Panc1 (cell line): ENCODE results near the gene FOXF2. TPM values are rescaled to one million over a fixed set of nuclear protein-coding genes. Genes with fewer than 3 reads are reported as not detected.
"Not testable (repeated sequence)": the region's sequence is repeated elsewhere in the genome, so short reads cannot be mapped to it uniquely, and the experiment has no call there.

Experiments
- ATAC-seq: fragments of 200-7000 bp; cut with Tn5 transposase; 2 replicates; pipeline ENCODE4 v1.9.1; 2020; ENCODE audit warnings: mild to moderate bottlenecking, moderate library complexity
- BruUV-seq: library from RNA; stranded (reverse); fragments of 400-500 nt; replicated peaks from 2 replicates; lab custom pipeline; 2021; lab: Mats Ljungman, UMichigan
- CTCF ChIA-PET: fragments of 300-600 bp; sonication (Branson Sonifier 250); formaldehyde crosslinking; loops from one replicate; lab custom pipeline; 2022; ENCODE audit warnings: antibody characterized with exemption; lab: Charles Lee
- POLR2A ChIA-PET: fragments of 300-600 bp; sonication (Branson Sonifier 250); formaldehyde crosslinking; loops from one replicate; lab custom pipeline; 2022; ENCODE audit warnings: antibody characterized with exemption; lab: Charles Lee
- DNase-seq: peaks from one replicate; pipeline ENCODE4 v3.0.0-alpha.2; 2010; ENCODE audit warnings: low read depth, low spot score
- H3K27ac ChIP-seq: 2 replicates; pipeline ENCODE4 v1.5.1; 2011; ENCODE audit warnings: mild to moderate bottlenecking, low read length, inconsistent platforms
- H3K27me3 ChIP-seq: fragments of 200-500 bp; sonication (Bioruptor generic); 2 replicates; pipeline ENCODE4 v1.6.0; 2014; ENCODE audit warnings: low read length, inconsistent platforms; ENCODE audit not compliant: control insufficient read depth, insufficient read depth
- H3K36me3 ChIP-seq: fragments of 200-500 bp; sonication (Bioruptor generic); 2 replicates; pipeline ENCODE4 v1.5.1; 2014; ENCODE audit warnings: inconsistent platforms, mild to moderate bottlenecking, low read length, moderate library complexity; ENCODE audit not compliant: control insufficient read depth, insufficient read depth
- H3K4me1 ChIP-seq: 2 replicates; pipeline ENCODE4 v1.5.1; 2011; ENCODE audit warnings: inconsistent platforms, mild to moderate bottlenecking, low read length, moderate library complexity; ENCODE audit not compliant: control insufficient read depth, insufficient read depth
- H3K4me3 ChIP-seq, 2 experiments: 2 replicates each; pipeline ENCODE4 v1.5.1; 2011 to 2012; ENCODE audit warnings: low read depth in 2 of 2, low read length in 2 of 2, mild to moderate bottlenecking in 2 of 2, inconsistent platforms in 1 of 2, moderate library complexity in 1 of 2
- H3K9me3 ChIP-seq: fragments of 200-500 bp; sonication (Bioruptor generic); 2 replicates; pipeline ENCODE4 v1.5.1; 2014; ENCODE audit warnings: low read depth, mild to moderate bottlenecking, inconsistent platforms, low read length, moderate library complexity; ENCODE audit not compliant: control insufficient read depth, insufficient read depth
- POLR2AphosphoS5 ChIP-seq: IDR thresholded peaks from 2 replicates; pipeline ENCODE4 v1.6.1; 2012; ENCODE audit warnings: mild to moderate bottlenecking, low read depth, low read length, moderate library complexity
- SIN3A ChIP-seq: IDR thresholded peaks from 2 replicates; pipeline ENCODE4 v1.6.1; 2012; ENCODE audit warnings: low read depth, mild to moderate bottlenecking, low read length, moderate library complexity, borderline replicate concordance; ENCODE audit not compliant: insufficient read depth
- TCF7L2 ChIP-seq: IDR thresholded peaks from 2 replicates; pipeline ENCODE4 v1.6.1; 2011; ENCODE audit warnings: mild to moderate bottlenecking, low read depth, low read length, inconsistent platforms
- in situ Hi-C: cut with HindIII; loops from 2 replicates; pipeline ENCODE4 v1.10.0; 2016; ENCODE audit warnings: low sequenced_read_pairs, low pct_unique_long_range_greater_than_20kb
- intact Hi-C: fragments of 100-400 bp; cut with micrococcal nuclease; formaldehyde crosslinking; loops from one replicate; pipeline ENCODE4 v1.10.0; 2022; ENCODE audit not compliant: unreplicated experiment
- total RNA-seq: library from RNA; stranded (reverse); gene quantifications from one replicate; pipeline ENCODE4 v1.2.1, GENCODE V29; 2021; ENCODE audit not compliant: unreplicated experiment
- TF ChIP-seq, protein P1 (sequence below): fragments of 450-650 bp; IDR thresholded peaks from 2 replicates; pipeline ENCODE4 v1.5.1; 2017; ENCODE audit warnings: mild to moderate bottlenecking
- TF ChIP-seq, protein P2 (sequence below), 2 experiments: IDR thresholded peaks; 2 replicates each; pipeline ENCODE4 v1.6.1; 2011 to 2012; ENCODE audit warnings: low read depth in 2 of 2, control low read depth in 1 of 2, low read length in 1 of 2, mild to moderate bottlenecking in 1 of 2, moderate library complexity in 1 of 2; ENCODE audit not compliant: insufficient read depth in 1 of 2

FOXF2 gene
- total RNA-seq, 1 experiment from 2014 or later = 12.7 TPM

DNA sequence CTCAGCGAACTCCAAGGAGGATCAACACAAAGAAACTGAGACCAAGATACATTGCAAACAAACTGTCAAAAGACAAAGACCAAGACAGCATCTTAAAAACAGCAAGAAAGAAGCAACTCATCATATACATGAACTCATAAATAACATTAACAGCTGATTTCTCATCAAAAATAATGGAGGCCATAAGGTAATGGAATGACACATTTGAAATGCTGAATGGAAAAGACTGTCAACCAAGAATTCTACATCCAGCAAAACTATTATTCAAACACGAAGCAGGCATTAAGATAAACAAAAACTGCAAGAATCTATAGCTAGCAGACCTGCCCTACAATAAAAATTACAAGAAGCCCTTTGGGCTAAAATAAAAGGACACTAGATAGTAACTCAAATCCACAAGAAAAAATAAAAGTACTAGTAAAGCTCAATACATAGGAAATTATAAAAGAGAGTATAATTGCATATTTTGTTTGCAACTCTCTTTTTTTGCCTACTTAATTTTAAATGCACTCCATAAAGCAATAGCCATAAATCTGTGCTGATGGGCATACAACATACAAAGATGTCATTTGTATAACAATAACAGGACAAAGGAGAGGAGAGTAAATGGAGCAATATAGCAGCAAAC lies 37.9 kb upstream of the FOXF2 start:
- Histone ChIP-seq H3K4me1 (no peaks in the 10 kb centered on the region), H3K27ac (no peak overlapping the region), H3K36me3 (no peaks in the 10 kb centered on the region), H3K4me3 (no peak overlapping the region), H3K27me3 (no peaks in the 10 kb centered on the region), H3K9me3 (peaks cover 22% of the 10 kb centered on the region)
- intact Hi-C loops = no loop called here
- DNase-seq (no peak), ATAC-seq (no peak)
- ChIA-PET POLR2A (no interaction called here), CTCF (no interaction called here)
- in situ Hi-C loops = no loop called here
- BruUV-seq = no TSS peak
- TF ChIP-seq, protein P1, sequence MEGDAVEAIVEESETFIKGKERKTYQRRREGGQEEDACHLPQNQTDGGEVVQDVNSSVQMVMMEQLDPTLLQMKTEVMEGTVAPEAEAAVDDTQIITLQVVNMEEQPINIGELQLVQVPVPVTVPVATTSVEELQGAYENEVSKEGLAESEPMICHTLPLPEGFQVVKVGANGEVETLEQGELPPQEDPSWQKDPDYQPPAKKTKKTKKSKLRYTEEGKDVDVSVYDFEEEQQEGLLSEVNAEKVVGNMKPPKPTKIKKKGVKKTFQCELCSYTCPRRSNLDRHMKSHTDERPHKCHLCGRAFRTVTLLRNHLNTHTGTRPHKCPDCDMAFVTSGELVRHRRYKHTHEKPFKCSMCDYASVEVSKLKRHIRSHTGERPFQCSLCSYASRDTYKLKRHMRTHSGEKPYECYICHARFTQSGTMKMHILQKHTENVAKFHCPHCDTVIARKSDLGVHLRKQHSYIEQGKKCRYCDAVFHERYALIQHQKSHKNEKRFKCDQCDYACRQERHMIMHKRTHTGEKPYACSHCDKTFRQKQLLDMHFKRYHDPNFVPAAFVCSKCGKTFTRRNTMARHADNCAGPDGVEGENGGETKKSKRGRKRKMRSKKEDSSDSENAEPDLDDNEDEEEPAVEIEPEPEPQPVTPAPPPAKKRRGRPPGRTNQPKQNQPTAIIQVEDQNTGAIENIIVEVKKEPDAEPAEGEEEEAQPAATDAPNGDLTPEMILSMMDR = no peak
- TF ChIP-seq, protein P2, sequence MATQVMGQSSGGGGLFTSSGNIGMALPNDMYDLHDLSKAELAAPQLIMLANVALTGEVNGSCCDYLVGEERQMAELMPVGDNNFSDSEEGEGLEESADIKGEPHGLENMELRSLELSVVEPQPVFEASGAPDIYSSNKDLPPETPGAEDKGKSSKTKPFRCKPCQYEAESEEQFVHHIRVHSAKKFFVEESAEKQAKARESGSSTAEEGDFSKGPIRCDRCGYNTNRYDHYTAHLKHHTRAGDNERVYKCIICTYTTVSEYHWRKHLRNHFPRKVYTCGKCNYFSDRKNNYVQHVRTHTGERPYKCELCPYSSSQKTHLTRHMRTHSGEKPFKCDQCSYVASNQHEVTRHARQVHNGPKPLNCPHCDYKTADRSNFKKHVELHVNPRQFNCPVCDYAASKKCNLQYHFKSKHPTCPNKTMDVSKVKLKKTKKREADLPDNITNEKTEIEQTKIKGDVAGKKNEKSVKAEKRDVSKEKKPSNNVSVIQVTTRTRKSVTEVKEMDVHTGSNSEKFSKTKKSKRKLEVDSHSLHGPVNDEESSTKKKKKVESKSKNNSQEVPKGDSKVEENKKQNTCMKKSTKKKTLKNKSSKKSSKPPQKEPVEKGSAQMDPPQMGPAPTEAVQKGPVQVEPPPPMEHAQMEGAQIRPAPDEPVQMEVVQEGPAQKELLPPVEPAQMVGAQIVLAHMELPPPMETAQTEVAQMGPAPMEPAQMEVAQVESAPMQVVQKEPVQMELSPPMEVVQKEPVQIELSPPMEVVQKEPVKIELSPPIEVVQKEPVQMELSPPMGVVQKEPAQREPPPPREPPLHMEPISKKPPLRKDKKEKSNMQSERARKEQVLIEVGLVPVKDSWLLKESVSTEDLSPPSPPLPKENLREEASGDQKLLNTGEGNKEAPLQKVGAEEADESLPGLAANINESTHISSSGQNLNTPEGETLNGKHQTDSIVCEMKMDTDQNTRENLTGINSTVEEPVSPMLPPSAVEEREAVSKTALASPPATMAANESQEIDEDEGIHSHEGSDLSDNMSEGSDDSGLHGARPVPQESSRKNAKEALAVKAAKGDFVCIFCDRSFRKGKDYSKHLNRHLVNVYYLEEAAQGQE (IDR thresholded peaks at IDR 0.05; ENCODE audit: insufficient read depth in 1 of 2, low read depth in 2 of 2, low read length in 1 of 2) = no peak
- TF ChIP-seq TCF7L2 = no peak
- TF ChIP-seq POLR2AphosphoS5 = no peak
- TF ChIP-seq SIN3A = no peak

DNA sequence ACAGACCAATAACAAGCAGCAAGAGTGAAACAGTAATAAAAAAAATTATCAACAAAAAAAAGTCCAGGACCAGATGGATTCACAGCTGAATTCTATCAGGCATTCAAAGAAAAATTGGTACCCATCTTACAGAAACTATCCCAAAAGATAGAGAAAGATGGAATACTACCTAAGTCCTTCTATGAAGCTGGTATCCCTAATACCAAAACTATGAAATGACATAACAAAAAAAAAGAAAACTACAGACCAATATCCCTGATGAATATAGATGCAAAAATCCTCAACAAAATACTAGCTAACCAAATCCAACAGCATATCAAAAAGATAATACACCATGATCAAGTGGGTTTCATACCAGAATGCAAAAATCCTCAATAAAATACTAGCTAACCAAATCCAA lies 34.3 kb upstream of the FOXF2 start:
- intact Hi-C loops, ATAC-seq, CTCF ChIA-PET, BruUV-seq, in situ Hi-C loops, H3K4me3 ChIP-seq, H3K27ac ChIP-seq, H3K4me1 ChIP-seq, H3K36me3 ChIP-seq, DNase-seq, H3K27me3 ChIP-seq: not testable (repeated sequence)
- H3K9me3 ChIP-seq = peaks cover 22% of the 10 kb centered on the region
- POLR2A ChIA-PET = interaction anchor here (0.6 kb wide), 1 partner anchor 30 kb away, joined by 3 read pairs; no protein-coding TSS in a partner anchor

- POLR2A ChIA-PET, H3K4me3 ChIP-seq, H3K36me3 ChIP-seq, CTCF ChIA-PET, in situ Hi-C loops, H3K4me1 ChIP-seq, intact Hi-C loops, BruUV-seq, H3K27ac ChIP-seq, H3K9me3 ChIP-seq, H3K27me3 ChIP-seq, DNase-seq, ATAC-seq: not testable (repeated sequence)
These were observed 27.7 kb upstream of the FOXF2 start for GRCh38 chr6:1361717-1362116.
